Vagina (tissue), 2 donors: ENCODE results near the gene SMOC2. TPM values are rescaled to one million over a fixed set of nuclear protein-coding genes. Genes with fewer than 3 reads are reported as not detected.

Experiments used
- DNase-seq, 2 donors: peaks; one replicate each; pipeline ENCODE4 v3.0.0-alpha.2; 2017; ENCODE audit errors: extremely low spot score in 2 of 2
- H3K27ac ChIP-seq: fragments of 200-600 bp; sonication (generic); one replicate; pipeline ENCODE4 v1.5.1; 2019
- H3K27me3 ChIP-seq: fragments of 200-600 bp; sonication (generic); one replicate; pipeline ENCODE4 v1.5.1; 2019
- H3K36me3 ChIP-seq, 2 donors: fragments of 200-600 bp; sonication (generic); one replicate each; pipeline ENCODE4 v1.5.1; 2017 to 2019
- H3K4me1 ChIP-seq: fragments of 200-600 bp; sonication (generic); one replicate; pipeline ENCODE4 v1.5.1; 2019
- H3K4me3 ChIP-seq, 2 donors: fragments of 200-600 bp; sonication (generic); 1 replicate in 1 of 2; 2 replicates in 1 of 2; pipeline ENCODE4 v1.5.1; 2016 to 2019
- H3K9me3 ChIP-seq: fragments of 200-600 bp; sonication (generic); one replicate; pipeline ENCODE4 v1.5.1; 2019
- CTCF ChIP-seq, 3 experiments: fragments of 450-650 bp in 2 of 3; fragments of 200-600 bp in 1 of 3; sonication (generic) in 1 of 3; IDR thresholded peaks; one replicate each; pipeline ENCODE4 v1.5.1; 2017 to 2019; ENCODE audit warnings: antibody characterized with exemption in 3 of 3, mild to moderate bottlenecking in 2 of 3, moderate library complexity in 2 of 3
- POLR2A ChIP-seq, 2 donors: fragments of 450-650 bp; IDR thresholded peaks; one replicate each; pipeline ENCODE4 v1.6.1; 2017; ENCODE audit warnings: antibody characterized with exemption in 2 of 2, mild to moderate bottlenecking in 2 of 2, moderate library complexity in 2 of 2
- POLR2AphosphoS5 ChIP-seq, 2 donors: sonication (generic); formaldehyde crosslinking; IDR thresholded peaks; one replicate each; pipeline ENCODE4 v1.9.0; 2017; ENCODE audit warnings: antibody characterized with exemption in 2 of 2, mild to moderate bottlenecking in 2 of 2, low read depth in 1 of 2; ENCODE audit not compliant: insufficient read depth in 1 of 2
- intact Hi-C: fragments of 100-400 bp; cut with DNase I; formaldehyde crosslinking; loops from one replicate; pipeline ENCODE4 v1.15.1; 2023
- total RNA-seq: library from RNA; depleted of rRNA; stranded (reverse); fragments of >200 nt; gene quantifications from one replicate; pipeline ENCODE4 v1.2.3, GENCODE V29; 2016

SMOC2 gene
- total RNA-seq, 1 donor from 2014 or later = 22.1 TPM

GRCh38 chr6:168590406-168590805 lies 149.4 kb downstream of the SMOC2 start:
- H3K4me1 ChIP-seq = no peaks in the 10 kb centered on the region
- no peaks in the 10 kb centered on the region for H3K9me3 ChIP-seq
- intact Hi-C loops = no loop called here
- H3K4me3 ChIP-seq = no peak overlapping the region
- H3K27ac ChIP-seq = no peak overlapping the region
- TF ChIP-seq POLR2A (IDR thresholded peaks at IDR 0.05) (no peak), CTCF (IDR thresholded peaks at IDR 0.05) (no peak), POLR2AphosphoS5 (IDR thresholded peaks at IDR 0.05; ENCODE audit: insufficient read depth in 1 of 2, low read depth in 1 of 2) (no peak)
- H3K36me3 ChIP-seq = no peaks in the 10 kb centered on the region
- DNase-seq = no peak
- H3K27me3 ChIP-seq = no peaks in the 10 kb centered on the region

GRCh38 chr6:168596344-168596743 lies 155.4 kb downstream of the SMOC2 start:
- Histone ChIP-seq H3K27ac (no peak overlapping the region), H3K4me3 (no peak overlapping the region), H3K4me1 (no peaks in the 10 kb centered on the region), H3K36me3 (no peaks in the 10 kb centered on the region), H3K27me3 (no peaks in the 10 kb centered on the region), H3K9me3 (no peaks in the 10 kb centered on the region)
- DNase-seq = no peak
- TF ChIP-seq POLR2AphosphoS5 (IDR thresholded peaks at IDR 0.05; ENCODE audit: insufficient read depth in 1 of 2, low read depth in 1 of 2) (no peak), CTCF (IDR thresholded peaks at IDR 0.05) (no peak), POLR2A (IDR thresholded peaks at IDR 0.05) (no peak)
- intact Hi-C loops = no loop called here

GRCh38 chr6:168597471-168597875 lies 156.5 kb downstream of the SMOC2 start:
- intact Hi-C loops = no loop called here
- no peak overlapping the region for H3K4me3 ChIP-seq
- no peaks in the 10 kb centered on the region for H3K4me1 ChIP-seq
- no peak overlapping the region for H3K27ac ChIP-seq
- no peaks in the 10 kb centered on the region for H3K9me3 ChIP-seq
- DNase-seq = no peak
- H3K36me3 ChIP-seq = no peaks in the 10 kb centered on the region
- H3K27me3 ChIP-seq = no peaks in the 10 kb centered on the region
- TF ChIP-seq POLR2A (IDR thresholded peaks at IDR 0.05) (no peak), POLR2AphosphoS5 (IDR thresholded peaks at IDR 0.05; ENCODE audit: insufficient read depth in 1 of 2, low read depth in 1 of 2) (no peak), CTCF (IDR thresholded peaks at IDR 0.05) (no peak)

GRCh38 chr6:168598251-168599117 lies 157.5 kb downstream of the SMOC2 start:
- intact Hi-C loops = no loop called here
- Histone ChIP-seq H3K4me1 (no peaks in the 10 kb centered on the region), H3K27me3 (no peaks in the 10 kb centered on the region), H3K4me3 (no peak overlapping the region), H3K36me3 (no peaks in the 10 kb centered on the region), H3K27ac (no peak overlapping the region), H3K9me3 (no peaks in the 10 kb centered on the region)
- TF ChIP-seq POLR2AphosphoS5 (IDR thresholded peaks at IDR 0.05; ENCODE audit: insufficient read depth in 1 of 2, low read depth in 1 of 2) (no peak), POLR2A (IDR thresholded peaks at IDR 0.05) (no peak), CTCF (IDR thresholded peaks at IDR 0.05) (no peak)
- DNase-seq = no peak

GRCh38 chr6:168599118-168599494 lies 158.1 kb downstream of the SMOC2 start:
- Histone ChIP-seq H3K9me3 (no peaks in the 10 kb centered on the region), H3K27ac (no peak overlapping the region), H3K36me3 (no peaks in the 10 kb centered on the region), H3K4me1 (no peaks in the 10 kb centered on the region), H3K4me3 (no peak overlapping the region), H3K27me3 (no peaks in the 10 kb centered on the region)
- intact Hi-C loops = no loop called here
- TF ChIP-seq CTCF (IDR thresholded peaks at IDR 0.05) (no peak), POLR2AphosphoS5 (IDR thresholded peaks at IDR 0.05; ENCODE audit: insufficient read depth in 1 of 2, low read depth in 1 of 2) (no peak)
- DNase-seq = no peak
